Dendritic cell treated with granulocyte-macrophage colony-stimulating factor and Interleukin-4, amounts not matched to agents 40 ng/mL and 50 ng/mL, for 4 days (primary cell): ENCODE measurements around the gene SLC25A22.

ENCODE experiments used
- H3K27ac Mint-ChIP-seq: one replicate; pipeline ENCODE4 v1.8.0; 2022; ENCODE audit warnings: mild to moderate bottlenecking, mixed read lengths
- H3K27me3 Mint-ChIP-seq: one replicate; pipeline ENCODE4 v1.8.0; 2022; ENCODE audit warnings: mild to moderate bottlenecking, mixed read lengths
- H3K36me3 Mint-ChIP-seq: one replicate; pipeline ENCODE4 v1.8.0; 2022; ENCODE audit warnings: low read depth, mixed read lengths
- H3K4me1 Mint-ChIP-seq: one replicate; pipeline ENCODE4 v1.8.0; 2022; ENCODE audit warnings: low read depth, mixed read lengths
- H3K4me3 Mint-ChIP-seq: one replicate; pipeline ENCODE4 v1.8.0; 2022; ENCODE audit warnings: mild to moderate bottlenecking, moderate library complexity, mixed read lengths
- H3K9me3 Mint-ChIP-seq: one replicate; pipeline ENCODE4 v1.8.0; 2022; ENCODE audit warnings: mixed read lengths
- intact Hi-C: fragments of 100-400 bp; cut with micrococcal nuclease; formaldehyde crosslinking; loops from one replicate; pipeline ENCODE4 v1.15.0; 2022

SLC25A22 gene

DNA sequence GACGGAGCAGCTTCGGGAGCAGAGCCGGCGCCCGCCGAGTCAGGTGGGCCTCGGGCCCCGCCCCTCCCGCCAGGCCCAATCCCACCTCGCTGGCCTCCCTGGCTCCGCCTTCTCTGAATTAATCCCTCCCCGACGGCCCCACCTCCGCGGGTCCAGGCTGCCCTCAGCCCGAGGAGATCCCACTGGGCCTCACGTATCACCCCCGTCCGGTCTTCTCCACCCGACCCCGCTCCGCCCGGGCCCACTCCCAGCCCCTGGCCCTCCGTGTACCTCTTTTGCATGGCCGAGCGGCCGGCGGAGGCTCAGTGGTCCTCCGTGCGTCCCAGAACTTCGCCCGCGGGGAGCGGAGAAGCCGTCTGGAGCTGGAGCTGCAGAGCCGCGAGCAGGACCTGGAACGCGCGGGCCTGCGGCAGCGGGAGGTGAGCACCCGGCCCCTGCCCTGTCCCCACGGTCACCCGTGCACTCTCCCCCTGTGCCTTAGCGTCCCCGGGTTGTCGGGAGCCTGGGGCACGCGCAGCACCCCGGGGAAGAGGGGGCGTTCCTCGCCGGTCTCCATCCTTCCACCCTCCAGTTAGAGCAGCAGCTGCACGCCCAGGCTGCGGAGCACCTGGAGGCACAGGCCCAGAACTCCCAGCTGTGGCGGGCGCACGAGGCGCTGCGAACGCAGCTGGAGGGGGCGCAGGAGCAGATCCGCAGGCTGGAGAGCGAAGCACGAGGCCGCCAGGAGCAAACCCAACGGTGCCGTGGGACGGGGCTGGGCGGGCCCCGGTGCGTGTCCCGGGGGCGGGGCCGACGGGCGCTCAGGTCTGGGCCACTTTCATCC is 32.4 kb upstream of the SLC25A22 start:
- Mint-ChIP-seq H3K27me3 (peaks cover 60% of the 10 kb centered on the region), H3K4me3 (peak overlapping the region; percentile 74), H3K4me1 (peaks cover 74% of the 10 kb centered on the region), H3K36me3 (peaks cover 2% of the 10 kb centered on the region), H3K27ac (no peak overlapping the region), H3K9me3 (no peaks in the 10 kb centered on the region)
- intact Hi-C loops, result no loop called here

DNA sequence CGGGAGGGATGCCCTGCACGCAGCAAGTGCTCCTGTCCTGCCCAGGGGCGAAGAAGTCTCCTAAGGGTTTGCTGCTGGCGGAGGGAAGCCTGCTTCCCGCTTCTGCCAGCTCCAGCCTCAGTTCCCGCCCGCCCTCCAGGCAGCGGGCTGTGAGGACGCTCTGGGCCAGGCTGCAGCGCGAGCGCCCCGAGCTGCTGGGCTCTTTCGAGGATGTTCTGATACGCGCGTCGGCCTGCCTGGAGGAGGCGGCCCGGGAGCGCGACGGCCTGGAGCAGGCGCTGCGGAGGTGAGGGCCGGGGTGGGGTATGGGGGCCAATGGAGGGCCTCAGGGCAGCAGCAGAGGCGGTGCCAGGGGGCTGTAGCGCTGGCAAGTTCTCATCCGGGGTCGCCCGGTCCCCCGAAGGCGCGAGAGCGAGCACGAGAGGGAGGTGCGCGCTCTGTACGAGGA is 31.8 kb upstream of the SLC25A22 start:
- Mint-ChIP-seq H3K9me3 (no peaks in the 10 kb centered on the region), H3K36me3 (peaks cover 8% of the 10 kb centered on the region), H3K4me1 (peaks cover 68% of the 10 kb centered on the region), H3K27me3 (peaks cover 66% of the 10 kb centered on the region), H3K27ac (no peak overlapping the region), H3K4me3 (peak overlapping the region; percentile 74)
- intact Hi-C loops, result no loop called here

GRCh38 chr11:829176-829846 is 31.2 kb upstream of the SLC25A22 start:
- intact Hi-C loops, result no loop called here
- Mint-ChIP-seq H3K27me3 (peaks cover 66% of the 10 kb centered on the region), H3K4me3 (peak overlapping the region; percentile 74), H3K9me3 (no peaks in the 10 kb centered on the region), H3K36me3 (peaks cover 14% of the 10 kb centered on the region), H3K27ac (peak overlapping the region; percentile 42), H3K4me1 (peaks cover 63% of the 10 kb centered on the region)

GRCh38 chr11:828506-829175 is 30.6 kb upstream of the SLC25A22 start:
- peak overlapping the region; percentile 42 for H3K27ac Mint-ChIP-seq
- no peaks in the 10 kb centered on the region for H3K9me3 Mint-ChIP-seq
- H3K36me3 Mint-ChIP-seq, result peaks cover 20% of the 10 kb centered on the region
- peaks cover 63% of the 10 kb centered on the region for H3K27me3 Mint-ChIP-seq
- peaks cover 56% of the 10 kb centered on the region for H3K4me1 Mint-ChIP-seq
- intact Hi-C loops, result no loop called here
- peak overlapping the region; percentile 74 for H3K4me3 Mint-ChIP-seq

DNA sequence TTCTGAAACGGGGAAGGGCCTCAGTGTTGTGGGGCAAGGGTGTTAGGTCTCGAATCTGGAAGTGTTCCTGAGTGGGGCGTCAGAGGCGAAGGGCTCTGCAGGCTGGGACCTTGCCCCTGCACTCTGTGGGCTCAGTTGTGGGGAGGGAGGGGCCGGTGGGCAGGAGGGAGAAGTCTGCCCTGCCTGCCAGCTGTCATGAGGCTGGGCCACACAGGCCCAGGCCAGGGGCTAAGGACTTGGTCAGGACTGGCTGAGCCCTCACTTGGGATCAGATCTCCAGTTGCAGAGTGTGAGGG is 29.8 kb upstream of the SLC25A22 start, which contains the start of gene CRACR2B:
Gene CRACR2B (plus strand): TSS at position 23 of the 296 bp plus-strand sequence. CDS start 689 bp downstream, outside the sequence.
- Mint-ChIP-seq H3K9me3 (no peaks in the 10 kb centered on the region), H3K4me1 (peaks cover 55% of the 10 kb centered on the region), H3K36me3 (peaks cover 28% of the 10 kb centered on the region), H3K27ac (peak within 1 kb of the TSS; percentile 42), H3K4me3 (peak within 1 kb of the TSS; percentile 74), H3K27me3 (peaks cover 63% of the 10 kb centered on the region)
- intact Hi-C loops, result no loop called here

GRCh38 chr11:827146-827896 is 29.2 kb upstream of the SLC25A22 start:
- no peaks in the 10 kb centered on the region for H3K9me3 Mint-ChIP-seq
- peak overlapping the region; percentile 64 for H3K4me3 Mint-ChIP-seq
- intact Hi-C loops, result no loop called here
- H3K36me3 Mint-ChIP-seq, result peaks cover 34% of the 10 kb centered on the region
- peaks cover 61% of the 10 kb centered on the region for H3K27me3 Mint-ChIP-seq
- H3K27ac Mint-ChIP-seq, result peak overlapping the region; percentile 42
- H3K4me1 Mint-ChIP-seq, result peaks cover 57% of the 10 kb centered on the region

- peaks cover 56% of the 10 kb centered on the region for H3K27me3 Mint-ChIP-seq
- H3K9me3 Mint-ChIP-seq, result no peaks in the 10 kb centered on the region
- H3K27ac Mint-ChIP-seq, result no peak overlapping the region
- H3K4me1 Mint-ChIP-seq, result peaks cover 57% of the 10 kb centered on the region
- H3K36me3 Mint-ChIP-seq, result peaks cover 39% of the 10 kb centered on the region
- peak overlapping the region; percentile 39 for H3K4me3 Mint-ChIP-seq
- intact Hi-C loops, result no loop called here
Measured at GRCh38 chr11:826836-827145, 28.7 kb upstream of the SLC25A22 start.

DNA sequence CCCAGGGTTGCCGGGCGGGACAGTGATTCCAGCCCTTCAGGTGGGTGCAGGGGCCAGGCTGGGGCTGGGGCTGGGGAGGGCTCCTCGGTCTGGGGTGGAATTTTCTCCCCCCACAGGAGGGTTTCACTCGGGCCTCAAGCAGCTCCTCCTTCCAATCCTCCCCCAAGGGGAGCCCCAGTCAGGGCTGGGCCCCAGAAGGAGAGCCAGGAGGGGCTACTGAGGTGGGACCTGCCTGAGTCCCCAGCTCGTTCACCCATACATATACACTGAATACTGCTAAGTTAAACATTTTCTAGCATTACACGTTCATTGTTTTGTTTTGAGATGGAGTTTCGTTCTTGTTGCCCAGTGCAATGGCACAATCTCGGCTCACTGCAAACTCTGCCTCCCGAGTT is 28.1 kb upstream of the SLC25A22 start:
- no peak overlapping the region for H3K27ac Mint-ChIP-seq
- H3K9me3 Mint-ChIP-seq, result no peaks in the 10 kb centered on the region
- intact Hi-C loops, result no loop called here
- peaks cover 40% of the 10 kb centered on the region for H3K36me3 Mint-ChIP-seq
- H3K4me3 Mint-ChIP-seq, result no peak overlapping the region
- peaks cover 57% of the 10 kb centered on the region for H3K4me1 Mint-ChIP-seq
- H3K27me3 Mint-ChIP-seq, result peaks cover 50% of the 10 kb centered on the region

DNA sequence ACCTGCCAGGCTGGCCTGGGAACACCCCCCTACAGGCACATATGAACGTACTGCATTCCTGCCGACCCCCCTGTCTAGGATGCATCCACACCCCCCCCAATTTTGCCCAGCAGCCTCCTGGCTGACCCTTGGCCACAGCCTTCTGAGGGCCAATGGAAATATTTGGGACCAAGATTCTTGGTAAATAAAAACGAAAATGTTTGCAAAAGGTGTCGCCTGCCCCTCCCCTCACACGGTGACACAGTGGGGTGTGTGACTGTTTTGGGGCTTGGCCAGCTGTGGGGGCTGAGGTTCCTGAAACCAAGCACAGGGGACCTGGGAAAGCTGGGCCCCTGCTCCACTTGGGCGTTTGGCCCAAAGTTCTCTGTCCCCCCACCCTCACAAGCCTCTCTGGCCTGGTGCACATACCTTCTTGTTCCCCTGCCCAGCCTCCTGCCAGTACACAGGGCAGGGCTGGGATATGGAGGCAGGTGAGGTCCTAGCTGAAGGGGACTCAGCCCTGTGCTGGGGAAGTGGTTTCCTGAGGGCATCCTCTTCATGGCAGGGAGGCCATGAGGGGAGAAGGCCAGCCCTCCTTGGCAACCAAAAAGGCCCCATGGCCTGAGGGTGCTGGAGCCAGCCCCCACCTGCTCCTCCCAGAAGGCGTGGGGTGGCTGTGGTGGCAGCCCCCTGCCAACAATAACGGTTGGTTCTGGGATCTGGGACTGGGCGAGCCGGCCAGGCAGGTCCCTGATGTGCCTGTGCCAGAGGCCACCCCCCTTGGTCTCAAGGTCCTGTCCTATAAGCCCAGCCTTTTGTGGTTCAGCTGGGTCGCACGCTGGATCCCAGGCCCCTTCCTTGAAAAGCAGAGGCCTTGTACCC is 27.5 kb upstream of the SLC25A22 start:
- intact Hi-C loops, result no loop called here
- Mint-ChIP-seq H3K4me3 (no peak overlapping the region), H3K9me3 (no peaks in the 10 kb centered on the region), H3K4me1 (peaks cover 57% of the 10 kb centered on the region), H3K36me3 (peaks cover 46% of the 10 kb centered on the region), H3K27ac (no peak overlapping the region), H3K27me3 (peaks cover 45% of the 10 kb centered on the region)

DNA sequence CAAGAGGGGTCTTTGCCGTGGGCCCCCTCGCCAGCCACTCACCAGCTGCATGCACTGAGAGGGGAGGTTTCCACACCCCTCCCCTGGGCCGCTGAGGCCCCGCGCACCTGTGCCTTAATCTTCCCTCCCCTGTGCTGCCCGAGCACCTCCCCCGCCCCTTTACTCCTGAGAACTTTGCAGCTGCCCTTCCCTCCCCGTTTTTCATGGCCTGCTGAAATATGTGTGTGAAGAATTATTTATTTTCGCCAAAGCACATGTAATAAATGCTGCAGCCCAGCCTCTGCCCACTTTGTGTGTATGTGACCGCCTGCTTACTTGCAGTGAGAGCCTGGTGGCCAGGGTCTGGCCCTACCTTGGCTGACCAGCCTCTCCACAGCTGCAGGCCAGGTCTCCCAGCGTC is 26.9 kb upstream of the SLC25A22 start:
- H3K36me3 Mint-ChIP-seq, result peaks cover 52% of the 10 kb centered on the region
- intact Hi-C loops, result no loop called here
- H3K27ac Mint-ChIP-seq, result no peak overlapping the region
- no peaks in the 10 kb centered on the region for H3K9me3 Mint-ChIP-seq
- H3K27me3 Mint-ChIP-seq, result peaks cover 38% of the 10 kb centered on the region
- H3K4me3 Mint-ChIP-seq, result no peak overlapping the region
- peaks cover 52% of the 10 kb centered on the region for H3K4me1 Mint-ChIP-seq

- no peak overlapping the region for H3K4me3 Mint-ChIP-seq
- peaks cover 55% of the 10 kb centered on the region for H3K36me3 Mint-ChIP-seq
- H3K27me3 Mint-ChIP-seq, result peaks cover 32% of the 10 kb centered on the region
- H3K27ac Mint-ChIP-seq, result no peak overlapping the region
- intact Hi-C loops, result no loop called here
- H3K9me3 Mint-ChIP-seq, result no peaks in the 10 kb centered on the region
- peaks cover 46% of the 10 kb centered on the region for H3K4me1 Mint-ChIP-seq
Measured at GRCh38 chr11:824292-824880, 26.3 kb upstream of the SLC25A22 start.

DNA sequence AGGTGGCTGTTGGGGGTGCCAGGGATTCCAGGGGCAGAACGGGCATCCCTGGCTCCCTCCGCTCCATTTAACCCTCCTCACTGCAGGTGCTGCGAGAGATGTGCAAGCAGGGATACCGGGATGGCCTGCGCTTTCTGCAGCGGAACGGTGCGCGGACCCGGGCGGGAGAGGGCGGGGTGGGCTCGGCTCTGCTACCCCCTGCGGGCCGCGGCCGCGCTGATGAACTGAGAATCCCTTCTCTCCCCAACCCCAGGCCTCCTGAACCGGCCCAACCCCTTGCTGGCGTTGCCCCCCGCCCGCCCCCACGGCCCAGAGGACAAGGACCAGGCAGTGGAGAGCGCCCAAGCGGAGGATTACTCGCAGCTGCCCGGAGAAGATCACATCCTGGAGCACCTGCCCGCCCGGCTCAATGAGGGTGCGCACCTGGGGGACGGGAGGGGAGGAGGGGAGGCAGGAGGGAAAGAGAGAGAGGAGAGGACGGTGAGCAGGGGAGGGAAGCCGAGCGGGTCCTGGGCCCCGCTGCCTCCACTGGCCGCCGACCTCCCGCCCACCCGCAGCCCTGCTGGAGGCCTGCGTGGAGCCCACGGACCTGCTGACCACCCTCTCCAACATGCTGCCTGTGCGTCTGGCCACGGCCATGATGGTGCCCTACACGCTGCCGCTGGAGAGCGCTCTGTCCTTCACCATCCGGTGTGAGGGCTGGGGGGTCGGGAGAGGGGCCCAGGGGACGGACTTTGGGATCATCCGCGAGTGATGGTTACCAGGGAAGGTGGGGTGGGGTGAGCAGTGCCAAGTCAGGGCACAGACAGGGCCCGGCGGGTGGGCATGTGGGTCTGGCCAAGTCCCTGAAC is 25.6 kb upstream of the SLC25A22 start:
- Mint-ChIP-seq H3K4me3 (no peak overlapping the region), H3K27ac (no peak overlapping the region), H3K36me3 (peaks cover 55% of the 10 kb centered on the region), H3K27me3 (peaks cover 25% of the 10 kb centered on the region), H3K9me3 (no peaks in the 10 kb centered on the region), H3K4me1 (peaks cover 41% of the 10 kb centered on the region)
- intact Hi-C loops, result no loop called here
